Mammary epithelial cell (primary cell): Measurements from ENCODE around the gene ANKRD13C.

Experiments used
- CTCF ChIP-seq, 2 donors: IDR thresholded peaks in 1 of 2; conservative IDR thresholded peaks in 1 of 2; 2 replicates each; pipeline ENCODE4 v1.5.1; 2011 to 2012; ENCODE audit warnings: inconsistent platforms in 2 of 2, low read length in 2 of 2, mild to moderate bottlenecking in 2 of 2, control low read depth in 1 of 2, low read depth in 1 of 2; ENCODE audit not compliant: insufficient read depth in 1 of 2; ENCODE audit errors: extremely low read depth in 1 of 2
- EZH2 ChIP-seq: IDR thresholded peaks from 2 replicates; pipeline ENCODE4 v1.6.1; 2012; ENCODE audit warnings: low read length, inconsistent platforms, borderline replicate concordance

DNA sequence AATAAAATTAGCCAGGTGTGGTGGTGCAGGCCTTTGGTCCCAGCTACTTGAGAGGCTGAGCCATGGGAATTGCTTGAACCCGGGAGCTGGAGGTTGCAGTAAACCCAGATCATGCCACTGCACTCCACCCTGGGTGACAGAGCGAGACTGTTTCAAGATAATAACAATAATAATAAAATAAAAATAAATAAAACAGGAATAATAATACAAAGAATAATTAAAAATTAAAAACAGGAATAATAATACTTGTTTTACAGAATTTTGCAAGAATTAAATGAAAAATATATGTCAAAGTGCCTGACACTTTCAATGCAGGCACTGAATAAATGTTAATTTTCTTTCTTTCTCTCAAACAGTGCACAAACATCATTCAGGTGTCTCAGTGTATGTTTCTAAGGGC lies 30.0 kb upstream of the ANKRD13C start:
- TF ChIP-seq CTCF (conservative IDR thresholded peaks at IDR 0.05 in 1 of 2, IDR thresholded peaks at IDR 0.05 in 1 of 2; ENCODE audit: extremely low read depth in 1 of 2, insufficient read depth in 1 of 2, low read depth in 1 of 2, low read length in 2 of 2) = no peak
- TF ChIP-seq EZH2 = no peak
